SK-N-SH treated with all-trans-retinoic acid at 6 μM for 48 hours (cell line): ENCODE data around the gene DNAJC6.

ENCODE experiments used
- ATAC-seq: fragments of 200-7000 bp; cut with Tn5 transposase; 3 replicates; pipeline ENCODE4 v1.9.1; 2020; ENCODE audit warnings: mild to moderate bottlenecking, moderate library complexity
- ARNTL ChIP-seq: fragments of 450-650 bp; formaldehyde crosslinking; IDR thresholded peaks from 2 replicates; pipeline ENCODE4 v1.5.0; 2020; ENCODE audit warnings: low read depth, mild to moderate bottlenecking, moderate library complexity, borderline replicate concordance
- BACH2 ChIP-seq: fragments of 250-450 bp; sonication (Bioruptor Pico); IDR thresholded peaks from 2 replicates; pipeline ENCODE4 v1.9.0; 2021; ENCODE audit warnings: mild to moderate bottlenecking, borderline replicate concordance
- CREB5 ChIP-seq: fragments of 250-450 bp; sonication (Bioruptor Pico); IDR thresholded peaks from 2 replicates; pipeline ENCODE4 v1.5.1; 2020; ENCODE audit warnings: low read depth, mild to moderate bottlenecking, moderate library complexity
- CSDC2 ChIP-seq: fragments of 250-450 bp; sonication (Bioruptor Pico); IDR thresholded peaks from 2 replicates; pipeline ENCODE4 v1.5.0; 2020; ENCODE audit warnings: mild to moderate bottlenecking, moderate library complexity
- CSRNP3 ChIP-seq: fragments of 250-450 bp; sonication (Bioruptor Pico); IDR thresholded peaks from 2 replicates; pipeline ENCODE4 v1.5.1; 2021; ENCODE audit warnings: mild to moderate bottlenecking, moderate library complexity
- ESRRG ChIP-seq: fragments of 250-450 bp; sonication (Bioruptor Pico); IDR thresholded peaks from 2 replicates; pipeline ENCODE4 v1.6.1; 2021; ENCODE audit warnings: mild to moderate bottlenecking
- GLIS3 ChIP-seq: fragments of 250-450 bp; sonication (Bioruptor Pico); IDR thresholded peaks from 2 replicates; pipeline ENCODE4 v1.5.0; 2020; ENCODE audit warnings: mild to moderate bottlenecking, moderate library complexity
- ISL1 ChIP-seq: fragments of 250-450 bp; sonication (Bioruptor Pico); IDR thresholded peaks from 2 replicates; pipeline ENCODE4 v2.1.2; 2022; ENCODE audit warnings: mild to moderate bottlenecking, moderate library complexity
- OSR1 ChIP-seq: fragments of 250-450 bp; sonication (Bioruptor Pico); IDR thresholded peaks from 2 replicates; pipeline ENCODE4 v1.8.0; 2022; ENCODE audit warnings: moderate library complexity, mild to moderate bottlenecking, inconsistent platforms
- PATZ1 ChIP-seq: fragments of 250-450 bp; sonication (Bioruptor Pico); IDR thresholded peaks from 2 replicates; pipeline ENCODE4 v1.8.0; 2020; ENCODE audit warnings: mild to moderate bottlenecking, moderate library complexity, borderline replicate concordance
- POU6F1 ChIP-seq: fragments of 250-450 bp; sonication (Bioruptor Pico); IDR thresholded peaks from 2 replicates; pipeline ENCODE4 v1.8.0; 2021; ENCODE audit warnings: low read depth, mild to moderate bottlenecking, moderate library complexity, borderline replicate concordance
- PPARA ChIP-seq: fragments of 250-450 bp; sonication (Bioruptor Pico); IDR thresholded peaks from 2 replicates; pipeline ENCODE4 v1.5.0; 2020; ENCODE audit warnings: mild to moderate bottlenecking, borderline replicate concordance
- RARB ChIP-seq: fragments of 250-450 bp; sonication (Bioruptor Pico); IDR thresholded peaks from 2 replicates; pipeline ENCODE4 v1.8.0; 2021; ENCODE audit warnings: mild to moderate bottlenecking, moderate library complexity
- SNAI2 ChIP-seq: fragments of 250-450 bp; sonication (Bioruptor Pico); IDR thresholded peaks from 2 replicates; pipeline ENCODE4 v1.5.0; 2020; ENCODE audit warnings: mild to moderate bottlenecking, moderate library complexity
- TCF4 ChIP-seq: fragments of 250-450 bp; sonication (Bioruptor Pico); IDR thresholded peaks from 2 replicates; pipeline ENCODE4 v1.8.0; 2021; ENCODE audit warnings: mild to moderate bottlenecking, moderate library complexity, borderline replicate concordance
- TOX ChIP-seq: fragments of 250-450 bp; sonication (Bioruptor Pico); IDR thresholded peaks from 2 replicates; pipeline ENCODE4 v1.8.0; 2021; ENCODE audit warnings: mild to moderate bottlenecking, moderate library complexity, borderline replicate concordance
- TSHZ2 ChIP-seq: fragments of 250-450 bp; sonication (Bioruptor Pico); IDR thresholded peaks from 2 replicates; pipeline ENCODE4 v1.5.0; 2020; ENCODE audit warnings: mild to moderate bottlenecking, moderate library complexity
- ZC3H10 ChIP-seq: fragments of 250-450 bp; sonication (Bioruptor Pico); IDR thresholded peaks from 2 replicates; pipeline ENCODE4 v1.5.1; 2021; ENCODE audit warnings: mild to moderate bottlenecking, moderate library complexity
- ZFP3 ChIP-seq: fragments of 250-450 bp; sonication (Bioruptor Pico); IDR thresholded peaks from 2 replicates; pipeline ENCODE4 v1.5.0; 2020; ENCODE audit warnings: mild to moderate bottlenecking, moderate library complexity
- ZFP30 ChIP-seq: fragments of 450-650 bp; formaldehyde crosslinking; IDR thresholded peaks from 2 replicates; pipeline ENCODE4 v1.5.0; 2022; ENCODE audit warnings: mild to moderate bottlenecking, moderate library complexity
- ZNF565 ChIP-seq: fragments of 450-650 bp; formaldehyde crosslinking; conservative IDR thresholded peaks from 2 replicates; pipeline ENCODE4 v1.5.0; 2020; ENCODE audit warnings: low read depth, mild to moderate bottlenecking, moderate library complexity
- ZNF70 ChIP-seq: fragments of 450-650 bp; formaldehyde crosslinking; IDR thresholded peaks from 2 replicates; pipeline ENCODE4 v1.5.0; 2020; ENCODE audit warnings: mild to moderate bottlenecking, moderate library complexity
- ZNF8 ChIP-seq: fragments of 450-650 bp; formaldehyde crosslinking; IDR thresholded peaks from 2 replicates; pipeline ENCODE4 v1.5.0; 2020; ENCODE audit warnings: mild to moderate bottlenecking, moderate library complexity

DNAJC6 gene

GRCh38 chr1:65387821-65388220 lies 78.5 kb downstream of the DNAJC6 start:
- ATAC-seq: no peak
- TF ChIP-seq GLIS3 (CRISPR knock-in tag) (no peak), ZC3H10 (no peak), CSDC2 (CRISPR knock-in tag) (no peak), OSR1 (CRISPR knock-in tag) (no peak), BACH2 (CRISPR knock-in tag) (no peak), ZNF565 (no peak), SNAI2 (CRISPR knock-in tag) (no peak), ISL1 (CRISPR knock-in tag) (no peak), TCF4 (CRISPR knock-in tag) (no peak), ZNF8 (CRISPR knock-in tag) (no peak), PPARA (no peak), RARB (CRISPR knock-in tag) (no peak), CSRNP3 (no peak), ZNF70 (no peak)

GRCh38 chr1:65388908-65389695 lies 79.8 kb downstream of the DNAJC6 start:
- no peak for ATAC-seq
- TF ChIP-seq RARB (CRISPR knock-in tag) (no peak), CREB5 (CRISPR knock-in tag) (no peak), TCF4 (CRISPR knock-in tag) (no peak), ZNF8 (CRISPR knock-in tag) (no peak), ZNF565 (no peak), ZFP3 (CRISPR knock-in tag) (no peak), ZFP30 (no peak), ISL1 (CRISPR knock-in tag) (no peak), TOX (CRISPR knock-in tag) (no peak), ARNTL (CRISPR knock-in tag) (no peak)

GRCh38 chr1:65392497-65392896 lies 83.2 kb downstream of the DNAJC6 start:
- no peak for ATAC-seq
- TF ChIP-seq TOX (CRISPR knock-in tag): no peak
- TF ChIP-seq ESRRG (CRISPR knock-in tag): no peak
- TF ChIP-seq ARNTL (CRISPR knock-in tag): no peak
- TF ChIP-seq CSDC2 (CRISPR knock-in tag): no peak
- TF ChIP-seq SNAI2 (CRISPR knock-in tag): no peak
- no peak for TF ChIP-seq ZC3H10
- no peak for TF ChIP-seq ISL1 (CRISPR knock-in tag)
- TF ChIP-seq ZNF70: no peak
- no peak for TF ChIP-seq BACH2 (CRISPR knock-in tag)
- no peak for TF ChIP-seq TSHZ2 (CRISPR knock-in tag)
- TF ChIP-seq, all 23 proteins: peak for 0

- peak; percentile 50 for ATAC-seq
- TF ChIP-seq PATZ1 (CRISPR knock-in tag) (no peak), CSRNP3 (no peak), TCF4 (CRISPR knock-in tag) (no peak), ZFP30 (no peak), CREB5 (CRISPR knock-in tag) (no peak), ESRRG (CRISPR knock-in tag) (no peak), PPARA (no peak), ZFP3 (CRISPR knock-in tag) (no peak), ISL1 (CRISPR knock-in tag) (no peak), GLIS3 (CRISPR knock-in tag) (no peak), POU6F1 (no peak), TOX (CRISPR knock-in tag) (no peak)
Measured at GRCh38 chr1:65393347-65393746, 84.0 kb downstream of the DNAJC6 start.
